Activated gamma-delta T cell treated with anti-CD3 and anti-CD28 coated beads, Interleukin-2, amount 50 U/mL, for 16 hours (primary cell): ENCODE measurements around the gene ISCA2.
"Not testable (repeated sequence)": the region's sequence is repeated elsewhere in the genome, so short reads cannot be mapped to it uniquely, and the experiment has no call there.

Experiments used
- DNase-seq: peaks from one replicate; pipeline ENCODE4 v3.0.0-alpha.2; 2020; ENCODE audit warnings: low read depth

ISCA2 gene

DNA sequence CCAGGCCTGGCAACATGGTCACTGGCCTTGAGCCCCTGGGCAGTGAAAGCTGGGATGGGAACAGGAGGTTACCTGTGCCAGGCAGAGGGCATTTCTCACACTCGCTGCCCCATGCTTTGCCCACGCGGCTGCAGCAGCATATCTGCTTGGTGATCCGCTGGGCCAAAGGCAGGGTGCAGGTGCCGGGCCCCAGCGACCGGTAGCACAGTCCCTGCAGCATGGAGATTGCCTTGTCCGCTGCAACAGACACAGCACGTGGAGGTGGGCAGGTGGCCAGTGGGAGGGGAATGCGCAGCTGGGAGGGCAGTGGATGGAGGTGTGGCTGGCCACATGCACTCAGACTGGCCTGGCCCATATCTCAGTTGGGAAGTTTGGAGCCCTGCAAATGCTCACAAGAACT lies 35.3 kb downstream of the ISCA2 start:
- DNase-seq = no peak

DNA sequence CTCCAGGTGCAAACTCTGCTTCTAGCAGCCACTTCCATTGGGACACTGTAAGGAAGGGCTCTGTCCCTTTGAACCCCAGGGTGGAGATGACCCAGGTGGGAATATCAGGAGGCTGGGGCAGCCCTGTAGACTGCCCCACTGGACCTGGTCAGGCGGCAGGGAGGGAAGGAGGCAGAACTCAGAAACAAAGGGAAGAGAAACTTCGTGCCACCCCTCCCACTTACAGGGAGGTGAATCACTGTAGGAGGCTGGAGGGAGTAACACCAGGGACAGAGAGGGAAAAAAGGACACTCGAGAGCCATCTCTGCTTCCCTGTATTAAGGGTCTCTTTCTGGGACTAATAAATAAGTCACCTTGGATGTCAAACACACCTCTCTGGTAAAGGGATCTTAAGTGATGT lies 37.4 kb downstream of the ISCA2 start:
- DNase-seq = no peak

DNA sequence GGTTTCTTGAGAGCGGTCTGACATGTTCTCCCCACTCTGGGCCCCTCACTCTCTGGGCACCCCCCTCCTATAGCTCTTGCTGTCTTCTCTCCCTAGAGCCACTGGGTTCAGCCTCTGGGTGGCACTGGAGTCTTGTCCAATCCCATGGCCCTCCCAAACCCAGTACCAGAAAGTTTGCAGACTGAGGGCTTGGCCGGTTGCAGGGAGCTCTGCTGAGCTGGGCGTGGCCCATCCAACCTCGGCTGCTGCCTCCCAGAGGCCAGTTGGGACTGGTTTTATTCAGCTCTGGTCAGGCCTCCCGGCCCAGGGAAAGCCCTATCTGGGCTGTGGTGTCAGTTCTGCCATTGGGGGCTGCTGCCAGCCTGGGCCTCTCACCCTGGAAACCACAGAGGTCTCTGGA lies 37.9 kb downstream of the ISCA2 start:
- DNase-seq = no peak

DNA sequence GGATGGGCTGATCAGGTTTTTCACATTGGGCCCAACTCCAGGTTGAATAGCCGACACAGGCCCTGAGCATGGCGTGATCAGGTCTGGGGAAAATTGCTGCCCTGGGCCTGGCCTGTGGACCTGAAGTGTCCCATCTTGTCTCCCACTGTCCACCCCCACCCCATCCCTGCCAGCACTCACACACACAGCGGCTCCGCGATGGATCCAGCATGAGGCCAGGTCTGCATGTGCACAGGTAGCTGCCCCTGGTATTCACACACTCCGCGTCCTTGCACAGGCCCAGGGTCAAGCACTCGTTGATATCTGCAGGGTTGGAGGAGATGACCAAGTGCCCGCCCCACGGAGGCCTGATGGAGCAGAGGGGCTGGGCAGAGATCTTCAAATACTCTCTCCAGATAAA lies 38.7 kb downstream of the ISCA2 start:
- no peak for DNase-seq

DNA sequence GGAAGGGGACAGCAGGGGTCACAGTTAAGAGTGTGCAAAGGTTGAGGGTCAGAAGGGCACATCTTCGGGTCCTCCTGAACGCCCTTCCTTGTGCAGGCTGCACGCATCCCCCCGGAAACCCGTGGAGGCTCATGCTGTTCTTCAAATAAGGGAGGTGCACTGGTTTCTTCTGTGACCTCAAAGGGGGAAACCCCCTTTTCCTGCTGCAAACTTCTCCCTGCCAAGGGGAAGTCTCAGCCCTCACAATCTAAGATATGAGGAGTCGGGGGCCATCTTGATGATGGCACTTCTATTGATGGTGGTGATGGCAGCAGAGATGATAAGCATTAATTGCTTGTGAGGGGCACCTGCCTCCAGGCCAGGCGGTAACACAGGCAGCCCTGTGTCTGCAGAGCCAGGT lies 40.0 kb downstream of the ISCA2 start:
- DNase-seq = no peak

DNA sequence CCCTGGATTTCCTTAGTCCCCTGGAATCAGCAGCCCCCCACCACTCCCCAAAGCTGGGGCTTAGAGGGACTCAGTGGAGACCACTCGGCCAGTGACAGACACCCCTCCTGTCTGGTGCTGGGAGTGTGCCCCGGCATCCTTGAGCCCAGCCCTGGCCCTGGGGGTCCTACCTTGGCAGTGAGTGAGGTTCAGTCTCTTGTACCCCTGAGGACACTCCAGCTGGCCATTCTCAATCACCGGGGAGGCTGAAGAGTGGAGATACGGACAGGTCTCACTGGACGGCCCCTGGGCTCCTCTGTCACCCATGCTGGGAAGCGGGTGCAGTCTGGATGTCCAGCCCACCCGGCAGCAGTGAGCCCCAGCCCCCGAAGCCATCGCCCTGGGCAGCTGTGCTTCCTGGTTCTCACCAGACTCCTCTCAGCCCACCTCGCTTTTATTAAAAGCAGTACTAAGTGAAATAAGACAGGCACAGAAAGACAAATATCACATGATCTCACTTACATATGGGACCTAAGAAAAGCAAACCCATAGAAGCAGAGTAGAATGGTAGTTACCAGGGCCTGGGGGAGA lies 42.3 kb downstream of the ISCA2 start:
- no peak for DNase-seq

DNA sequence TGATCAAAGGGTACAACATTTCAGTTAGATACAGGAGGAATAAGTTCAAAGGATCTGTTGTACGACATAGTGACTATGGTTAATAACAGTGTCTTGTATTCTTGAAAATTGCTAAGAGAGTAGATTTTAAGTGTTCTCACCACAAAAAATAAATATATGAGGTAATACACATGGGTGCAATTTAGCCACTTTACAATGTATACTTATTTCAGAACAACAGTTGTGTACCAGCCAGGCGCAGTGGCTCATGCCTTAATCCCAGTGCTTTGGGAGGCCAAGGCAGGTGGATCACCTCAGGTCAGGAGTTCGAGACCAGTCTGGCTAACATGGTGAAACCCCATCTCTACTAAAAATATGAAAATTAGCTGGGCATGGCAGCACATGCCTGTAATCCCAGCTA lies 42.8 kb downstream of the ISCA2 start:
- DNase-seq = not testable (repeated sequence)

DNA sequence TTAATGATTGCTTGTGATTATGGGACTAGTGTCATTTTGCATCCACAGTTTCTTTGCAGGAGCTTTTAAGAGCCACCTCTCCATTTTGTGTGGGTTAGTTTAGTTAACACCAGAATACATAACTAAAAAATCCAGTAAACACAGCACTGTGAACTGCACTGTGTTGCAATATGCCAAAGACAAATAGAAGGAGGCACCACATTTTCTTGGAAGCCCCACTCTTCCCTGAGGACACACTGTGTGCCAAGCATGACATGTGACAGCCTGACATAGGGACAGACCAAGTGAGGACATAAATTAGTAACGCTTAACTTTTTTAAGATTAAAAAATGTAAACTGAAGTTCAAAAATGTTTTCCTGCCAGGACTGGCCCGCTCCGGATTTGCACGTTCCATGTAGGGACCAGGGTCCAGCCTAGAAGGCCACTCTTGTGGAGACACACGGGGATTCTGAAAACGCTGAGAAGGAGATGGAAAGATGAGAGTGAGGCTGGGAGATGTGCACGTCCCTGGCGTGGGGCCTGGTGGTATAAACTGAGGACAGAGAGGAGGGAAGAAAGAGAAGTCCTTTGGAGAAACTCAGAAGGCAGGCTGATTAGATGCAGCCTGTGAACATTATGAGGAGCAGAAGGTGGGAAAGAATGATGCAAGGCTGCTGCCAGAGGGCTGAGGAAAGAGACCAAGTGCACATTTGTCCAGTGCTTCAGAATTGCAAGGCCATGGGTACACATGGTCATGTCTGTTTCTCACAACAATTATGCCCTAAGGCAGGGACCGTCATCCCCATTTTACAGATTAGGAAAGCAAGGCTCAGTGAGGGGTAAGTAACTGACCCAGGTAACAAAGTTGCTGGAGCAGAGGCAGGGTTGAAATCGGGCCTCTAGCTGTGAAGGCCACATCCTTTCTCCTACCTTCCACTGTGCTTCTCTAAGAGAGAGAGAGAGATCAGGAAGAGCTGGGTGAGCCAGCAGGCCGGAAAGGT lies 45.1 kb downstream of the ISCA2 start:
- DNase-seq = no peak

DNA sequence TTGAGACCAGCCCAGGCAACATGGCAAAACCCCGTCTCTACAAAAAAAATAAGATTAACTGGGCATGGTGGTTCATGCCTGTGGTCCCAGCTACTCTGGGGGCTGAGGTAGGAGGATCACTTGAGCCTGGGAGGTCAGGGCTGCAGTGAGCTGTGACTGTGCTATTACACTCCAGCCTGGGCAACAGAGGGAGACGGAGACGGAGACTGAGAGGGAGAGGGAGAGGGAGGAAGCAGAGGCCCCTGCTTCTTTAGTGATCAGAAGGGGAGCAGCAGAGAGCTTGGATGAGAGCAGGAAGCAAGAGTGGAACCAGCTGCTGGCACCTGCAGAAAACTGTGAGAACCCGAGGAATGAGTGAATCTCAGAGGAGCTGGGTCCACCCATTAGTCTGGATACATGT lies 45.9 kb downstream of the ISCA2 start:
- DNase-seq = no peak

DNA sequence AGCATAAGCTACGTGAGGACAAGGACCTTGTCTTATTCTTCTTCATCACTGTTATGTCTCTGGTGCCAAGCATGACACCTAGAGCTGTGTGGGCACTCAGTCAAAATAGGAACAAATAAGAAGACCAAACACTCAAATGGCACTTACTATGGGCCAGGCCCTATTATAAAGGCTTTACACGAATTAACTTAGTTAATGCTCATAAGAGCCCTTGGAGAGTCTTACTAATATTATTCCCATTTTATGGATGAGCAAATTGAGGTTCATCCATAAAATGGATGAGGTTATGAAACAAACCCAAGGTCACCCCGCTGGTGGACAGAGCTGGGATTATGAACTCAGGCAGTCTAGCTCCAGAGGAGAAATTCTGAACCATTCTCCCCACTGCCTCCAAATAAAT lies 47.7 kb downstream of the ISCA2 start:
- no peak for DNase-seq

DNA sequence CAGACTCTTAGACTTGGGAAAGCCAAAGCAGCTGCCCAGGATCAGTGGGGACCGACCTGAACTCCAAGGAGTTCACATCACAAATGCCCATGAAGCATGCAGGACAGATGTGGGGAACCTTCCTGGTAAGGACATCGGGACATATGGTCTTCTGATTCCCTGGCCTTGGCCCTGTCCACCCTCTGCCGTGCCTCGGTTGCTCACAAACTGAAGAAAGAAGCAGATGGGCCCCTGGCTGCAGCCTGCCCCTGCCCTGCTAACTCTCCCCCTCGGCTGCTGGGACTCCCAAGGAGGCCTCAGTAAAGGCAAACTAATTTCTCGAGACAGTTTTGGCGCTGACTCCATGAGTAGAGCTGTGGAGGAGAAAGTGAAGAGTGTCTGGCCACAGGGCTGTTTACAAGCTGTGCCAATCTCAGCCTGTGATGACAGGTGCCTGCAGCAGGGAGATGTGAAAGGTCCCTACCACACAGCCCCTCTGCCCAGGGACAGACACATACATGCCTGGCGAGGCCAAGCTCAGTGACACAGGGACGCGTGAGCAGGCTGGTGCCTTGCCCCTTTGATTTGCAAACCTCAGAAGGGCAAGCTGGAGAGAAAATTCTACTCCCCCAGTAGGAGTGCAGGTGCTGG lies 48.6 kb downstream of the ISCA2 start:
- DNase-seq = no peak

DNA sequence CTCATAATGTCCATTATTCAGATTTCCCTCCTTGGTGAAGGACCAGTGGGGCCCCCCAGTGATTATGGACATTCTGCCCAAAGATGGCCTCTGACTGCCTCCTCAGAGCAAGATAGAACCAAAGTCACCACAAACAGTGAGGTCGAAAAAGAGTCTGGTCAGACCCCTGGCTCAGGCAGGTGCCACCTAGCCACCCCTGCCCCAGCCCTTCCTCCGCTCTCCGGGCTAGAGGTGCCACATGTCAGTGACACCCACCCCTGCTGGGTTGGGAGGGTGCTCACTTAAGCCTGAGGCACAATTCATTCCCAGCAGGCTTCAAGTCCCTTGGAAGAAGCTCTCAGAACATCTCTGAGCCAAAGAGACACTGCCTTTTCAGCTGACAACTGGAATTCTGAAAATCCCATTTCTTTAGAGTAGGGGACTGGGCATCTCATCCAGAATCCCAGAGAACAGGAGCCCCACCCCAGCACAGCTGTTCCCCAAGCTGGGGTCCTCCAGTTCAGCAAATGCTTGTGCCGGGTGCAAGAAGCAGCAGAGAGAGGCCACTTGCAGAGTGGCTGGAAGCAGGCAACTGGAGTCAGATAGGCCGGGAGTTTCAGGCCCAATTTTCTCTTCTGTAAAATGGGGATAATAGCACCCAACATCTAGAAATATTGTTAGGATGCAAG lies 50.3 kb downstream of the ISCA2 start:
- no peak for DNase-seq

DNA sequence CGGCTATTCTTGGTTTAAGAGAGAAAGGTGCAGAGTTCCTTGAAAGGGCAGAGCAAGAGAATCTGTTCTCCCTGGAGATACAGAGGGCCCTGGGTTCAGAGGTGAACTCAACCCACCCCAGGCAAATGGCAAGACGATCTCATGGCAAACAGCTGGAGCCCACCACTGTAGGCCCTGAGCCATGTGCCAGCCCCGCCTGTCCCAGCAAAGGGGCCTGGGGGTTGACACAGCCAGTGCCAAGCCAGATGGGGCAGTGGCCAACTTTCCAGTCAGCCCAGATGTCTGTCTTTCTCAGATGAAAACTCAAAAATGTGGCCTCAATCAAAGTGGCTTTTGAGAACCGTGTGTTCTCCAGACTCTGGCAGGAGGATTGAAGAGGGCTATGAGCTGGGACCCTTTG lies 51.8 kb downstream of the ISCA2 start:
- no peak for DNase-seq

DNA sequence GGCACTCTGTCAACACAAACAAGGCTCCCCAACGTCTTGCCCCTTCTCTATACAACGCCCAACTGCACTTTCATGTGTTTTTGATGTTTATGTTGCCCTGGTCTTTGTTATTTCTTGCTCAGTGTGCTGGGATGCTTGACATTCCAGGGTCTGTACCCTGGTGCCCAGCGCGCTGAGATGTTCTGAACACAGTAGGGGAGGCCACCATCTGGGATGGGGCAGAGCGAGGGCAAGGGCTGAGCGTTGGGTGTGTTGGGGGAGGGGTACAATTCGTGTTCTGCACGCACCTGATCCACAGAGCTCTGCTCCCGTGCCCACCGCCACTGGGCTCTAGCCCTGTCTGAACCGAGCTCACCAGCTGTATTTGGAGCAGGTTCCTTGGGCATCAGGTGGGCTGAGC lies 52.9 kb downstream of the ISCA2 start:
- DNase-seq = no peak
